ENCODE measurements around the gene TUBGCP6. TPM values are rescaled to one million over a fixed set of nuclear protein-coding genes. Genes with fewer than 3 reads are reported as not detected.

Gene TUBGCP6
- total RNA-seq, 1 donor from 2014 or later, result 26.3 TPM

GRCh38 chr22:50250555-50251476 lies 6.0 kb upstream of the TUBGCP6 start, which contains the start of gene HDAC10:
HDAC10 (minus strand) TSS chr22:50251265; CDS start chr22:50251032, 233 bp downstream.
- peaks cover 34% of the 10 kb centered on the region for H3K79me2 ChIP-seq (ENCODE audit: insufficient read depth, low read length)
- H3K27ac ChIP-seq (ENCODE audit: low read depth, low read length), result peak within 1 kb of the TSS; percentile 49
- H3K4me1 ChIP-seq (ENCODE audit: insufficient read depth, low read length), result peaks cover 24% of the 10 kb centered on the region
- H3K4me3 Mint-ChIP-seq (ENCODE audit: unreplicated experiment), result peak within 1 kb of the TSS; percentile 81
- peak within 1 kb of the TSS; percentile 99 for H3K4me2 ChIP-seq (ENCODE audit: low read length)
- H2AFZ ChIP-seq (ENCODE audit: low read depth, low read length), result peak within 1 kb of the TSS; percentile 71
- peak; percentile 52 for DNase-seq (ENCODE audit: low read depth)
- no peak within 1 kb of the TSS for H3K27ac Mint-ChIP-seq (ENCODE audit: unreplicated experiment)
- FAIRE-seq, result no peak
- H3K9me3 Mint-ChIP-seq (ENCODE audit: unreplicated experiment), result no peaks in the 10 kb centered on the region
- H3K27me3 ChIP-seq (ENCODE audit: insufficient read depth, low read length), result no peaks in the 10 kb centered on the region
- H3K9me3 ChIP-seq (ENCODE audit: insufficient read depth, low read depth, low read length), result no peaks in the 10 kb centered on the region
- peak within 1 kb of the TSS; percentile 89 for H3K9ac ChIP-seq (ENCODE audit: low read length)
- H3K36me3 ChIP-seq (ENCODE audit: insufficient read depth, low read length), result no peaks in the 10 kb centered on the region
- peak within 1 kb of the TSS; percentile 75 for H3K4me3 ChIP-seq (ENCODE audit: insufficient read depth, low read depth, low read length)
- no peak for TF ChIP-seq EZH2 (IDR thresholded peaks at IDR 0.05; ENCODE audit: insufficient read depth, low read length)
- TF ChIP-seq CTCF (IDR thresholded peaks at IDR 0.05; ENCODE audit: insufficient read depth, low read depth, low read length), result no peak
- peaks cover 5% of the 10 kb centered on the region for H3K36me3 Mint-ChIP-seq (ENCODE audit: low read depth, unreplicated experiment)
- H3K27me3 Mint-ChIP-seq (ENCODE audit: low read depth, unreplicated experiment), result no peaks in the 10 kb centered on the region
- H4K20me1 ChIP-seq (ENCODE audit: insufficient read depth, low read length), result peaks cover 46% of the 10 kb centered on the region
- peaks cover 2% of the 10 kb centered on the region for H3K4me1 Mint-ChIP-seq (ENCODE audit: low read depth, unreplicated experiment)

GRCh38 chr22:50250249-50250554 lies 5.4 kb upstream of the TUBGCP6 start:
- FAIRE-seq (no peak), DNase-seq (ENCODE audit: low read depth) (no peak)
- no peaks in the 10 kb centered on the region for H3K36me3 ChIP-seq (ENCODE audit: insufficient read depth, low read length)
- H3K9ac ChIP-seq (ENCODE audit: low read length), result peak overlapping the region; percentile 89
- H3K27me3 ChIP-seq (ENCODE audit: insufficient read depth, low read length), result no peaks in the 10 kb centered on the region
- Mint-ChIP-seq H3K4me1 (ENCODE audit: low read depth, unreplicated experiment) (peaks cover 2% of the 10 kb centered on the region), H3K4me3 (ENCODE audit: unreplicated experiment) (peak overlapping the region; percentile 81), H3K9me3 (ENCODE audit: unreplicated experiment) (no peaks in the 10 kb centered on the region), H3K27ac (ENCODE audit: unreplicated experiment) (no peak overlapping the region), H3K27me3 (ENCODE audit: low read depth, unreplicated experiment) (no peaks in the 10 kb centered on the region), H3K36me3 (ENCODE audit: low read depth, unreplicated experiment) (peaks cover 5% of the 10 kb centered on the region)
- TF ChIP-seq CTCF (IDR thresholded peaks at IDR 0.05; ENCODE audit: insufficient read depth, low read depth, low read length) (no peak), EZH2 (IDR thresholded peaks at IDR 0.05; ENCODE audit: insufficient read depth, low read length) (no peak)
- H3K79me2 ChIP-seq (ENCODE audit: insufficient read depth, low read length), result peaks cover 40% of the 10 kb centered on the region
- H3K27ac ChIP-seq (ENCODE audit: low read depth, low read length), result no peak overlapping the region
- no peak overlapping the region for H2AFZ ChIP-seq (ENCODE audit: low read depth, low read length)
- peaks cover 48% of the 10 kb centered on the region for H4K20me1 ChIP-seq (ENCODE audit: insufficient read depth, low read length)
- peaks cover 30% of the 10 kb centered on the region for H3K4me1 ChIP-seq (ENCODE audit: insufficient read depth, low read length)
- peak overlapping the region; percentile 75 for H3K4me3 ChIP-seq (ENCODE audit: insufficient read depth, low read depth, low read length)
- H3K4me2 ChIP-seq (ENCODE audit: low read length), result peak overlapping the region; percentile 99
- no peaks in the 10 kb centered on the region for H3K9me3 ChIP-seq (ENCODE audit: insufficient read depth, low read depth, low read length)
